GM18499 (cell line): ENCODE measurements around the gene TMEM63A.
"Not testable (repeated sequence)": the region's sequence is repeated elsewhere in the genome, so short reads cannot be mapped to it uniquely, and the experiment has no call there.

Experiments used
- ATAC-seq: cut with Tn5 transposase; IDR thresholded peaks from one replicate; pipeline ENCODE4 v1.9.1; 2021; ENCODE audit warnings: moderate number of reproducible peaks; ENCODE audit not compliant: insufficient read depth, unreplicated experiment

The TMEM63A gene

DNA sequence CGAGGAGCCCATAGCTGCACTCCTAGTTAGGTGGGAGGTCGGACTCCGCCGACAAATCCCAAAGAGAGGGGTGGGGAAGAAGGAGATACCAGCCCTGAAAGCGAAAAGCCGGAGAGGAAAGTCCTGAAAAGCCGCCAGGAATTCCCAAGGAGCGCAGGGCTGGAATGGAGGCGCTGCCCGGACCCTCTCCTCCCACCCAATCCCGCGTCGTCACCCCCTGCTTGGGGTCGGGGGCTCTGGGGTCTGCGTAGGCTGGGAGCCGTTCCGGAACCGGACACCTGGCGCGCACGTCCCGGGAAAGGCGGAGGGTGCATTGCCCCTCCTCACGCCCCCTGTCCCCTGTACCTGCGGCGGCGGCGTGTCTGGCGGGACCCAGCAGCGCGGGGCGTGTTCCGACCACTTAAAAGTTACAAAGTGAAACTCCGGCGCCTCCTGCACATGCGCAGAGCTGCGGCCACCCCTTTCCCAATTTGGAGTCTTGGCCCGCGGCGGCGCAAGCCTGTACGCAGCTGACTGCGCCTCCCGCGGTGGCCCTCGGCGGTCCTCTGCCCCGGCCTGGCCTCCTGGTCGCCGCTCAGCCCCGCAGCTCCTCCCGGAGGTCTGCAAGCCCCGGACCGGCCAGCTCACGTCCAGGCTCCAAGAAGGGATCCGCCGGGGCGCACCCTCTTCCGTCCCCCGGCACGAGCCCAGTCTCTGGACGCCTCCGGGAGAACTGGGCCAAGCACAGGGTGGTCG, at the start of gene TMEM63A:
Gene TMEM63A, minus strand, starts transcription at position 422 of the 735 bp plus-strand sequence. CDS start 4,800 bp downstream, outside the sequence.
- ATAC-seq = peak; percentile 47

DNA sequence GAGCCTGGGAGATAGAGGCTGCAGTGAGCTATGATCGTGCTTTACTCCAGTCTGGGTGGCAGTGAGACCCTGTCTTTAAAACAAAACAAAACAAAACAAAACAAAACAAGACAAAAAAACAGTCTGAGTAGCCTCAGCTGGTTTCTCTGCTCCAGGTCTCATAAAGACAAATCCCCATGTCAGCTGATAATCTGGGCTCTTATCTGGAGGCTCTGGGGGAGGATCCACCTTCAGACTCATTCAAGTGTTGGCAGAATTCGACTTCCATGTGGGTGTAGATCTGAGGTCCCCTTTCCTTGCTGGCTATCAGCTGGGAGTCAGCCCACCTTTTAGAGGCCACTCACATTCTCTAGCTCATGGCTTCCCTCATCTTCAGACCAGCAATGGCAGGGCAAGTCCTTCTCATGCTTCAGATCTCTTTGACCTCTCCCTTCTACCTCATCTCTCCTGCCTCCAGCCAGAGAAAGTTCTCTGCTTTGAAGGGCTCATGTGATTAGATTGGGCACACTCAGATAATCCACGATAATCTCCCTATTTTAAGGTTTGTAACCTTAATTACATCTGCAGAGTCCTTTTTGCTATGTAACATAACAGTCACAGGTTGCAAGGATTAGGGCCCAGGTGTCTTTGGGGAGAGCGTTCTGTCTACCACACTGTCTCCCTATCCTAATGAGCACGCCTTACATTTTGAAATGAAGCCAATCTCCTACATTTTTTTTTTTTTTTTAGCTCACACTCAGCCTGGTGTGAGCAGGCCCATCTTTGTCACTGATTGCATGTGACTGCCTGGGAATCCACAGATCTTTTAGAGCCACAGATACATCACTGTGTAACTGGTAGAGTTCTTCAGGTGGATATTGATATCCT, 49.3 kb upstream of the TMEM63A start:
- ATAC-seq = no peak

- ATAC-seq = no peak
Measured at GRCh38 chr1:225930566-225930965, 48.4 kb upstream of the TMEM63A start.

DNA sequence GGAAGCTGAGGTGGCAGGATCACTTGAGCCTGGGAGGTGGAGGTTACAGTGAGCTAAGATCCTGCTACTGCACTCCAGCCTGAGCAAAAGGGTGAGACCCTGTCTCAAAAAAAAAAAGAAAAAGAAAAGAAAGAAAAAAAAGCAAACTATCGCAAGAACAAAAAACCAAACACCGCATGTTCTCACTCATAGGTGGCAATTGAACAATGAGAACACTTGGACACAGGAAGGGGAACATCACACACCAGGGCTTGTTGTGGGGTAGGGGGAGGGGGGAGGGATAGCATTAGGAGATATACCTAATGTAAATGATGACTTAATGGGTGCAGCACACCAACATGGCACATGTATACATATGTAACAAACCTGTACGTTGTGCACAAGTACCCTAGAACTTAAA, 47.3 kb upstream of the TMEM63A start:
- ATAC-seq = not testable (repeated sequence)

DNA sequence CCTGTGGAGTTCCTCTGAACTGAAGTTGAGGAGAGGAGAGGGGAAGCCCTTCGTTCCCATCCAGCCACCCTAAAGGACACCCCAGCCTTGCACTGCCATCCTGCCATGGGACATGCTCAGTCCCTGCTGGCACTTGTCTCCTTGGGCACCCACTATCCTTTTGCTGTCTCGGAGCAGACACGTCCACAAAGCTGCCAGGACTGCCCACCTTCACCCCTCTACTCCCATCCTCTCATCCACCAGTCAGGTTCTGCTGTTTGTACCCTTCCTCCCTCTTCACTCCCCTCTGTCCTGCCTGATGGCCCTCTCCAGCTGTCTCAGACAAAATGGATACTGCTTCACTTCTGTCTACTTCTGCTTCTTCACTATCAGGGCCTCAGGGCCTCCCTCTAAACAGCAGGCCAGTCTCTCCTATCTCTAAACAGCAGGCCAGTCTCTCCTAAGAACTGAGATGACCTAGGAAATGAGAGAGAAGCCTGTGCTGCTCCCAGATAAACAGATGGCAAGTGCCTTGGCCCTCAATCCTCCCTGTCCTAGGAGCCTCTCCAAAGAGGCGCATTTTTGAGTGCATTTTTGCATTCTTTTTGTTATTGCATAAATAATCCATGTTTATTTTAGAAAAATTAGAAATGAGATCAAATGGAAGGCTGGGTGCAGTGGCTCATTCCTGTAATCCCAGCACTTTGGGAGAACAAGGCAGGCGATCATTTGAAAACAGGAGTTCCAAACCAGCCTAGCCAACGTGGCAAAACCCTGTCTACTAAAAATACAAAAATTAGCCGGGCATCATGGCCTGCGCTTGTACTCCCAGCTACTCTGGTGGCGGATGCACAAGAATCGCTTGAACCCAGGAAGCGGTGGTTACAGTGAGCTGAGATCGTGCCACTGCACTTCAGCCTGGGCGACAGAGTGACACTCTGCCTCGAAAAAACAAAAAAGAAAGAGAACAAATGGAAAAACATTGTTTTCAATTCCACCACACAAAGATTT, 46.3 kb upstream of the TMEM63A start:
- no peak for ATAC-seq

DNA sequence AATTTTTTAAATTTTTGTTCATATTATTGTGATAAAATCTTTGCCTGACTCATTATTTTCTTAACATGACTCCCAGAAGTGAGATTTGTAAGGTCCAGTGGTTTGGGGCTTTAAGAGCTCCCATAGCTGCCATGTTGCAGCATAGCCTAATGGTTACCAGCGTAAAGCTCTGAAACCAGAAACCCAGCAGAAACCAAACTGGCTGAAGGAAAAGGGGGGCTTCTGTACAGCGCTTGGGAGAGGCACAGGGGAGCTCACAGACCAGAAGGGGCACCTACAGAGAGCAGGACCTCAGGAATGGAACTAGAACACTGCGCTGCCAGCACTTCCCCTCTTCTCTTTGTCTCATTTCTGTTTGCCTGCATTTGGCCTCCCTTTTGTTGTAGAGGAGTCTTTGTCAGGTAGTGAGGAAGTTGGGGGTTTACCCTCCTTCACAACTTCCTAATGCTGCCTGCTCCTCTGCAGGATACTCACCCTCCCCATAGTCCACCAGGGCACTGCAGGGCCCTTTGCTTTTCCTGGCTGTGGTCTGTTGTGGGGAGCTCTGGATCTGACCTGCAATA, 44.5 kb upstream of the TMEM63A start:
- ATAC-seq = no peak

- peak; percentile 92 for ATAC-seq
Measured at GRCh38 chr1:225923692-225924555, 41.7 kb upstream of the TMEM63A start, which contains the start of gene PYCR2. Gene PYCR2, minus strand, starts transcription at chr1:225924250. Its CDS starts 140 bp downstream, at chr1:225924110.

GRCh38 chr1:225923381-225923691, 41.2 kb upstream of the TMEM63A start:
- no peak for ATAC-seq

- ATAC-seq = no peak
Measured at GRCh38 chr1:225921734-225922709, 39.8 kb upstream of the TMEM63A start.

DNA sequence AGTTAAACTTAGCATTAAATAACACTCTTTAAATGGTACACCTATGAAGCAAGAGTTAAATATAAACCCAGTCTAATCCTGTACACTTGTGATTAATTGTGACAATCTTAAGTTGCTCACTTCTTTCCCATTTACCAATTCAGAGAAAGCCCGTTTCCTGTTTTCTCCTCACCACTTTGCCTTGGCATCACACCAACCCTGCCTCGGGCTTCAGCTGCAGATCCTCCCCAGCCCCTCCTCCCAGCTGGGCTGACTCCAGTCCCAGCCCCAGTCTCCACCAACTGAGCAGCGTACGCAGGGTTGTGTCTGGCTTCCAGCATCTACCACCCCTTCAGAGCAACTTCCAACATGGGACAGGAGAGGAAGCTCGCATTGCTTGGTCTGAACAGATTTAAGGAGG, 37.7 kb upstream of the TMEM63A start:
- no peak for ATAC-seq

DNA sequence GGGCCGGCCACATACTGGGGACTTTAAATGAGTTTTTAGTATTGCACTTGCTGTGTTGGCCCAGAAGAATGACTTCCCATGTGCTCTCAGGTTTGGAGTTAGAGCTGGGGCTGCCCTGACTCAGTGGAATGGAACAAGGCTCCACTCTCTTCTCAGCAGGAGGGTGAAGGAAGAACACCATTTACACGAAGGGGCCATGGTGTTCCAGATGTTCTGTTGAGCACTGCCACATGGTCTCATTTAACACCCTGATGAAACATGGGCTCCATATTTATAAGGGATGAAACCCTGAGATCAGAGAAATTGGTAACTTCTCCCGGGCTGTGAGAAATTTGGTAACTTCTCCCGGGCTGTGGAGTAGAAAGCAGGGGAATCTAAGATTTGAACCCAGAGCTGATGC, 36.1 kb upstream of the TMEM63A start:
- ATAC-seq = no peak

DNA sequence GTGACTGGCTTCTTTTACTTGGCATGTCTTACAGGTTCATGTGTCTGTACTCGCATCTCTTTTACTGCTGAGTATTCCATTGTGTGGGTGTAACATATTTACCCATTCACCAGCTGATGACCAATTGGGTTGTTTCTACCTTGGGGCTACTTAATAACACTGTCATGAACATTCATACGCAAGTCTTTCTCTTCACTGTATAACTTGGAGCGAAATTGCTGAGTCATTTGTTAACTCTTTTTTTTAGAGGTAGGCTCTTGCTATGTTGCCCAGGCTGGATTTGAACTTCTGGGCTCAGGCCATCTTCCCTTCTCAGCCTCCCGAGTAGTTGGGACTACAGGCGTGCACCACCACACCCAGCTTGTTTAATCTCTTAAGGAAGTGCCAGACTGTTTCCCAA, 35.4 kb upstream of the TMEM63A start:
- ATAC-seq = no peak

DNA sequence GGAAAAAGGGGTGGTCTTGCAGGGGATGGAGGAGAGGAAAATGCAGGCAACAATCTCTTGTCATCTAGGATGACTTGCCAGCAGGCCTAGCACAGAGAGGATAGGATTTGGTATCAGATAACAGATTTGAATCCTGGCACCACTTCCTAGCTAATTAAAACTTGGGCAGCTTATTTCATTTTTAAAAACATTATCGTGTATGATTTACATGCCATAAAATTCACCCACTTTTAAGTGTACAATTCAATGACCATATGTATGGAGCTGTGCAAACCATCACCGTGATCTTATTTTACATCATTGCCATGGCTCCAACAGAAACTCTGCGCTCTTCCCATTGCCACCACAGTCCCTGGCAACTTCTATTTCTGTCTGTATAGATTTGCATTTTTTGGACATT, 34.9 kb upstream of the TMEM63A start:
- ATAC-seq = no peak

GRCh38 chr1:225915538-225915991, 33.4 kb upstream of the TMEM63A start:
- ATAC-seq = no peak

GRCh38 chr1:225914947-225915346, 32.8 kb upstream of the TMEM63A start:
- no peak for ATAC-seq

- ATAC-seq = no peak
Measured at GRCh38 chr1:225914391-225914790, 32.2 kb upstream of the TMEM63A start.

GRCh38 chr1:225911191-225912130, 29.3 kb upstream of the TMEM63A start:
- no peak for ATAC-seq
